T-helper 1 cell treated with Interleukin-12 subunit alpha and Interleukin-12 subunit beta and Interleukin-4 antibody, amounts not matched to agents 30 μg/mL and 1 μg/mL, for 36 hours (primary cell): ENCODE results near the gene SEPTIN2.

Experiments
- H3K27ac Mint-ChIP-seq: one replicate; pipeline ENCODE4 v1.8.0; 2021; ENCODE audit warnings: mild to moderate bottlenecking, mixed read lengths
- H3K27me3 Mint-ChIP-seq: one replicate; pipeline ENCODE4 v1.8.0; 2021; ENCODE audit warnings: low read depth, mixed read lengths
- H3K36me3 Mint-ChIP-seq: one replicate; pipeline ENCODE4 v1.8.0; 2021; ENCODE audit warnings: low read depth, mixed read lengths
- H3K4me1 Mint-ChIP-seq: one replicate; pipeline ENCODE4 v1.8.0; 2021; ENCODE audit warnings: low read depth, mixed read lengths
- H3K4me3 Mint-ChIP-seq: one replicate; pipeline ENCODE4 v1.8.0; 2021; ENCODE audit warnings: mild to moderate bottlenecking, moderate library complexity, mixed read lengths
- H3K9me3 Mint-ChIP-seq: one replicate; pipeline ENCODE4 v1.8.0; 2021; ENCODE audit warnings: mixed read lengths

The SEPTIN2 gene

DNA sequence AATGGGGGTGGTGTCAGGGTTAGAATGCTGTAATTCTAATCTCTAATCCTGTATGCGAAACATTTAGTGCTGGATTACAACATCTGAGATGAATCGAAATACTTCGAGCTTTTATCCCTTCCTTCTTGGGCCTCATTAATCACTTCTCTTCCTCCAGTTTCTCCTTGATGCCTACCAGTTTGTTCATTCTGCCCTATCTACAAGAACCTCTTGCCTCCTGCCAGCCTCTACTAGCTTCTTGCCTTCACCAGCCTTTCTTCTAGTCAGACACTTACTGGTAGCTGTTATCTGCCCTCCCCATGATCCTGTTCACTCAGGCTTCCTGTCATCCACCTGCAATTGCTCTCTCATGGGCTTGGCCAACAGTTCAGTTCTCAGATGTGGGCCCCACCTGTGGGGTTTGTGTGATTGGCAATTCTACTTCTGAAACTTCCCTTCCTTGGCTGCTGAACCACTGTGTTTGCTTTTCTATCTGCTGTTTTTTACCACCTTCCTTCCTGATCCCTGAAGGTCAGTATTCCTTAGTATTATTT, 25.0 kb downstream of the SEPTIN2 start:
- peak overlapping the region; percentile 66 for H3K4me3 Mint-ChIP-seq
- peaks cover 32% of the 10 kb centered on the region for H3K4me1 Mint-ChIP-seq
- no peaks in the 10 kb centered on the region for H3K27me3 Mint-ChIP-seq
- peaks cover 54% of the 10 kb centered on the region for H3K36me3 Mint-ChIP-seq
- H3K9me3 Mint-ChIP-seq, result no peaks in the 10 kb centered on the region
- H3K27ac Mint-ChIP-seq, result peak overlapping the region; percentile 50

DNA sequence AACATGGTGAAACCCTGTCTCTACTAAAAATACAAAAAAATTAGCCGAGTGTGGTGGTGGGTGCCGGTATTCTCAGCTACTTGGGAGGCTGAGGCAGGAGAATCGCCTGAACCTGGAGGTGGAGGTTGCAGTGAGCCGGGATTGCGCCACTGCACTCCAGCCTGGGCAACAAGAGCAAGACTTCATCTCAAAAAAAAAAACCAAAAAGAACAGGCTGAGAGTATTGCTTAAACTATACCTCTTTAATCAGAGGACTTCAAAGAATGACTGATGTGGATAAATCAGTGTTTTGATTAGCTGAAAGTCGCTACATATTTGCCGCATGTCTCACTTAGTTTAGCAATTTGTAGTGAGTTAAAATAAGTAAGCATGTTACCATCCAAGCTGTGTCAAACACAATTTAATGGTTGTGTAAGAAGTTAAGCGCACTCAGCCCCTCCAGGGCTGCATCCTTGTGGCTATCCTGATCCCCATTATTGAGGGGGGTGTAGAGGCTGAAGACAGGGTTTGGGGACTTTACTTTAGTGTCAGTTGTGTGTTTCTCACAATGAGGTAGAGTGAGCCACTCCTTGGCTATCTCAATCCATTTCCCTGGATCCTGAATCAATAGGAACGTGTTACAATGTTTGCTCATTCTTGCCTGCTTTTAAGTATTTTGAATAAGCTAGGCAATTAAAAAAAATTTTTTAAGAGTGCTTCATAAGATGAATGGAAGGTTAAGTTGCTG, 29.4 kb downstream of the SEPTIN2 start:
- H3K27me3 Mint-ChIP-seq, result no peaks in the 10 kb centered on the region
- peaks cover 54% of the 10 kb centered on the region for H3K36me3 Mint-ChIP-seq
- peaks cover 15% of the 10 kb centered on the region for H3K4me1 Mint-ChIP-seq
- no peak overlapping the region for H3K27ac Mint-ChIP-seq
- H3K9me3 Mint-ChIP-seq, result no peaks in the 10 kb centered on the region
- H3K4me3 Mint-ChIP-seq, result no peak overlapping the region

DNA sequence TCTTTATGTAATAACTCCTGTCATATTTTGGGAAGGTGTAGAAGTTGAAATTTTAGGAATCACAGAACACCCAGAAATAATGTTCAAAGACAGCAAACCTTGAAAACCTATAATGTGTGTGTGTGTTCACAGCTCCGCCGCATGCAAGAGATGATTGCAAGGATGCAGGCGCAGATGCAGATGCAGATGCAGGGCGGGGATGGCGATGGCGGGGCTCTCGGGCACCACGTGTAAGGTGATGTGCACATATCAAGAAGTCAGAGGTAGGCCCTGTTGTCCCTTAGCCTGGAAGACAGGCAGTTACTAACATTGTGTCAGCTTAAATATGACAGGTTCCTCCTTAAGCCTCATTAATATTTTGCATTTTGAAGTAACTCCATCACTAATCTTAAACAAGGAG, 34.2 kb downstream of the SEPTIN2 start:
- peaks cover 47% of the 10 kb centered on the region for H3K36me3 Mint-ChIP-seq

DNA sequence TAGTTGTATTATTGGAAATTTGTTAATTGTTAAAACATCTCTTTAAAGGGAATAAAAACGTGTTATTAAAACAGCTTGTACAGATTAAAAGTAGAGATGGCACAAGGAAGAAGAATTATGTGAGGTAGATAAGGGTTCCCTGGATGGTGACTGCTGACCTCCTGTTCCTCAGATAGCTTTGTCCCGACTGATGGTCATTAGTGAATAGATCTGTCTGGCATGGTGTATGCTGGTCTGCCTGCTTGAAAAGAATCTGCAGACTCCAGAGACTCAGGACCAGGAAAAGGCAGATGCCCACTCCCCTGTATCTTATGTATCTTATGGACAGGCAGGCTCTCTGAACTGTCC, 34.8 kb downstream of the SEPTIN2 start:
- peaks cover 3% of the 10 kb centered on the region for H3K4me1 Mint-ChIP-seq
- no peaks in the 10 kb centered on the region for H3K9me3 Mint-ChIP-seq
- H3K36me3 Mint-ChIP-seq, result peaks cover 44% of the 10 kb centered on the region
- H3K4me3 Mint-ChIP-seq, result no peak overlapping the region
- no peaks in the 10 kb centered on the region for H3K27me3 Mint-ChIP-seq
- H3K27ac Mint-ChIP-seq, result no peak overlapping the region

More for the DNA sequence above, 34.2 kb downstream of the SEPTIN2 start:
- H3K27ac Mint-ChIP-seq, result no peak overlapping the region
- H3K4me1 Mint-ChIP-seq, result peaks cover 3% of the 10 kb centered on the region
- H3K4me3 Mint-ChIP-seq, result no peak overlapping the region
- no peaks in the 10 kb centered on the region for H3K9me3 Mint-ChIP-seq
- H3K27me3 Mint-ChIP-seq, result no peaks in the 10 kb centered on the region

DNA sequence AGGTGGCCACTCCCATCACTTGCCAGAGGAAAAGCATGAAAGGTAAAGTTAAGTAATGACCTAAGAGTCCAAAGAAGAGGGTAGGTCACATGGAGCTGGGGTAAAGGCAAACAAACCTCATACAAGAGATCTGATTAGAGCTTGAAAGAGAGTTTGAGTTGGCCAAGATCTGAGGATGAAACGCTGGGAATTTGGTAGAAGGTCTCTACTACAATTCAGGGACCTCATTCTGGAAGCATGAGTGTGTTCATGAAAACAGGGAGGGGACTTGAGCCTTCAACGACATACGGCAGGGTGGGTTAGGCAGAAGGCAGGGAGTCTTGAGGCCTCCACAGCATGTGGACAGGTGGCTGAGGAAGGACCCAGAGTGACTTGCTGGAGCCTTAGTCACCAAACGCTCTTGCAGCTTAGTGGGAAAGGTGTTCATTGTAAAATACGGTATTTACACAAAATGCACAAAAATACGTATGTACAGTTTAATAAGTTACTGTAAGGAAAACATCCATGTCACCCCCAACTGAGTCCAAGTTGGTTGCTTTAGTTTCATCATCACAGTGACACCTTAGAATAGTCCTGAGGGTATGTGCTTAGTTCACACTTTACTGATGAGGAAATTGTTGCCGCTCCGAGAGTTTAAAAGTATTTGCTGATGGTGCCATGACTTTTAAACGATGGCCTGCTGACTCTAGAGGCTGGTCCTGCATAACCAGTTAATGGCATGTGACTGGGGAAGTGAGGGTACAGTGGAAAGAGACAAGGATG, 35.3 kb downstream of the SEPTIN2 start:
- Mint-ChIP-seq H3K27me3 (no peaks in the 10 kb centered on the region), H3K4me1 (peaks cover 3% of the 10 kb centered on the region), H3K36me3 (peaks cover 42% of the 10 kb centered on the region), H3K9me3 (no peaks in the 10 kb centered on the region), H3K4me3 (no peak overlapping the region), H3K27ac (no peak overlapping the region)

DNA sequence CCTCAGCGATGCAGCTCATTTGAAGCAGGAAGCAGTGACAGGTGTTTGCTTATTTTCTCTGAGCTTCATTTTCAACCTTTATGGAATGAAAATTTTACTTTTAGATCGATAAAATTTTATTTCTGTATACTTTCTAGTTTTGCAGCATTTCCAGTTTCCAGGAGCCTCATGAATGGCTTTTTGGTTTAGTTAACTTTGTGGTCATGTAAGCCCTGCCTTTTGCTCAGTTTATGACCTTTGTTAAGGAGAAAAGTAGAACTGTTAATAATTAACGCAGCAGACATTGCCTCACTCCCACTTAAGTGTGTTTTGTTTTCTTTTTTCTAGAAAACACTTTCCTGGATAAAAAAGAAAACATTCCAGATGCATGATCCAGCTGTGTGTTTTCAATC, 35.9 kb downstream of the SEPTIN2 start:
- H3K36me3 Mint-ChIP-seq, result peaks cover 42% of the 10 kb centered on the region
- no peak overlapping the region for H3K4me3 Mint-ChIP-seq
- peaks cover 3% of the 10 kb centered on the region for H3K4me1 Mint-ChIP-seq
- H3K9me3 Mint-ChIP-seq, result no peaks in the 10 kb centered on the region
- H3K27ac Mint-ChIP-seq, result no peak overlapping the region
- H3K27me3 Mint-ChIP-seq, result no peaks in the 10 kb centered on the region

DNA sequence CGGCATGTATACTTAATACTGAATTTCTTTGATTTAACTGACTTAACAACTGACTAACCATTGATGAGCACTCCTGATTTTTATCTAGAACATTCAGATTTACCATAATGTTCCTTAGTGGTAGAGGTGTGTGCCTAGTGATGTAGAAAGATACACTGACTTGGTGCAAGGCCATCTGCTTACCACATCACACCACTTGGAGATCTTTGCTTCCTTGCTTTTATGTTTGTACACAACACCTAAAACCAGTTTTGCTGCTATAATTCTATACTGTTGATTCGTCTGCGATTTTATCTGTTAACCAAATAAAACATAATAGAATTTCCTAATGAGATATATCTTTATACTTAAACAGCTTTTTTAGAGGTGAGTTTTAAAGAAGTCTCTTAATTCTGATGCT, 36.5 kb downstream of the SEPTIN2 start:
- Mint-ChIP-seq H3K27ac (no peak overlapping the region), H3K4me3 (no peak overlapping the region)

DNA sequence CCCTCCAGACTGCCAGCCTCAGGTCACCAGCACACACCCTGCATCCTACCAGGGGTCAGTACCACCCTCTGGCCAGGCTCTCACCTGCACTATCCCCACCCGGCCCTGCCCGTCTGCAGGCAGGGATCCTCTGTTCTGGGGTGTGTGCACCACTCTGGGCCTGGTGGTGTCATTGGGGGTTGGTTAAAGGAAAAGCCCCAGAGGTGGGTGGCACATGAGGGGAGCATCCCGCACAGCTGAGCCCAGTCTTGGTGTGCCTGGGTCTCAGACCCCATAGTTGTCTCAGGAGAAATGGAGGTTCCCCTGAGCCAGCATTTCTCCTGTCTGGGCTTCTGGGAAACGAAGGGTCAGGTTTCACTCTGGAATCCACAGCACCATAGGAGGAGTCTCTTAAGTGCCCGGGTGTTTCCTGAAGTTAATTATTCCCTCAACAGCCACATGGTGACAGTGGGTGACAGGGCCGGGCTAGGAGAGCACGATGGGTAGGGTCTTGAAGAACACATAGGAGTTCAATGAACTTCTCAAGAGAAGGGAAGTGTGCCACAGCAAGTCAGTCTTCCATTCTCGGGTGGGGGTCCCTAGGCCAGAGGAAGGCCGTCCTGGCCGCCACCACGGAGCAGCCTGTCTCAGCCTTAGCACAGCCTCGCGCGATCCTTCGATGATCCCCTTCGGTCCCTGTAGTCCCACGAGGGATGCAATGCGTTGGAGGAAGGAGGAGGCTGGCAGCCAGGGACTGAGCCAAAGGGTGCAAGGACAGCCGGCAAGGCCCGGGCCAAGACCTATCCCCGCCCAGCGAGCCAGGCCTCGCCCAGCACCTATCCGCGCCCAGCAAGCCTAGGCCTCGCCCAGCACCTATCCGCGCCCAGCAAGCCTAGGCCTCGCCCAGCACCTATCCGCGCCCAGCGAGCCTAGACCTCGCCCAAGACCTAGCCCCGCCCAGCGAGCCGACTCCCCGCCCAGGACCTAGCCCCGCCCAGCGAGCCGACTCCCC, 39.2 kb downstream of the SEPTIN2 start:
- Mint-ChIP-seq H3K9me3 (no peaks in the 10 kb centered on the region), H3K36me3 (peaks cover 28% of the 10 kb centered on the region), H3K27ac (peak overlapping the region; percentile 18), H3K4me3 (no peak overlapping the region), H3K4me1 (peaks cover 18% of the 10 kb centered on the region), H3K27me3 (no peaks in the 10 kb centered on the region)

More for the DNA sequence above, 36.5 kb downstream of the SEPTIN2 start:
- no peaks in the 10 kb centered on the region for H3K27me3 Mint-ChIP-seq
- H3K9me3 Mint-ChIP-seq, result no peaks in the 10 kb centered on the region
- peaks cover 42% of the 10 kb centered on the region for H3K36me3 Mint-ChIP-seq
- peaks cover 7% of the 10 kb centered on the region for H3K4me1 Mint-ChIP-seq

DNA sequence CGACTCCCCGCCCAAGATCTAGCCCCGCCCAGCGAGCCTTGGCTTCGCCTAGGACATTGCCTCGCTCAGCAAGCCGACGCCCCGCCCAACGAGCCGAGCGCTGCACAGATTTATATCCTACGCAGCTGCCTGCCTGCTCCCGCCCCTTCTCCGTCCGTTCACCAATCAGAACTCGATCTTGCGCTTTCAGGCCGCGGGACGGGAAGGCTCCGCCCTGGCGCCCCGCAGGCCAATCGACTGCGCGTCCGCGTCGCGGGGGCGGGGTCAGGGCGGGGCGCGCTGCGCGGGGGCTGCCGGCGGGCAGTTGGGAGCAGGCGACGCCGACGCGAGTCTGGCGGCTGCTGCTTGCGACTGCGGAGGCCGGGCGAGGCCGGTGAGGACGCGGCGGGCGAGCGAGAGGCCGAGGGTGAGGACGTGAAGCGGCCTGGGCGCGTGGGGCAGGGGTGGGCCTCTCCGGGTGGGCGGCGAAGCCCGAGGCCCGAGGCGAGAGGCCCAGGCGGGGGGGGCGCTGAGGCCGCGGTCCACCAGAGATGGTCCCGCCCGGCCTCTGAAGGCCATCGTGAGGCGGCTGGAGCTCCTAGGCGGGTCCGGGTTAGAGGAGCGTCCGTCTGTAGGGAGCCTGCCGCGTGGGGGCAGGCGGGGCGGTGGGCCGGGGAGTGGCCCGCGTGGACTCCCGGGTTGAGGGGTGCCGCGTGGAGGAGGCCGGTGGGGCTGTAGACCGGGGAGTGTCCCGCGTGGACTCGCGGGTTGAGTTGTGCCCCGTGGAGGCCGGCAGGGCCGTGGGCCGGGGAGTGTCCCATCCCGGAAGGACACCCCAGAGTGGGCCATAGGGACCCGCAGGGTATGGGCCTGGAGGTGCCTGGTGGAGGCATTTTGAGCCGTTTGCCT, 40.5 kb downstream of the SEPTIN2 start, which contains the start of gene FARP2:
TSS of gene FARP2 (plus strand) at position 303 of the 888 bp plus-strand sequence. CDS start 16,823 bp downstream, outside the sequence.
- H3K4me1 Mint-ChIP-seq, result peaks cover 18% of the 10 kb centered on the region
- H3K36me3 Mint-ChIP-seq, result peaks cover 17% of the 10 kb centered on the region
- H3K27me3 Mint-ChIP-seq, result no peaks in the 10 kb centered on the region
- peak within 1 kb of the TSS; percentile 84 for H3K4me3 Mint-ChIP-seq
- H3K27ac Mint-ChIP-seq, result peak within 1 kb of the TSS; percentile 81
- H3K9me3 Mint-ChIP-seq, result no peaks in the 10 kb centered on the region

DNA sequence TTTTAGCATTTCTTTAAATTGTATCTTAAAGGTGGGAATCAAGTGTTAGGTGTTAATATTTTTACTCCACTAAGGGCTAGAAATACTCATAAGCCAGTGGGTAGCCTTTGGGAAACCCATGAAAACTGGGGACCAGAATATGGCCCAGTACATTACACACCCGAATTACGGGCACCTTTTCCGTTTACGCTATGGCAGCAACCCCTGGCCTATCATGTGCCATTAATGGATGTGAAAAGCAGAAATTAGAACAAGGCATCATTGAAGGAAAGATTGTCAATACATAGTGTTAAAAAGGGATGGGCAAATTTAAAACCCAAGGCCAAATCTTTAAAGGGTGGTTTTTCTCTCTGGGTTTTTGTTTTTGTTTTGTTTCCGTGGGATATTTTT, 41.1 kb downstream of the SEPTIN2 start:
- peaks cover 18% of the 10 kb centered on the region for H3K4me1 Mint-ChIP-seq

DNA sequence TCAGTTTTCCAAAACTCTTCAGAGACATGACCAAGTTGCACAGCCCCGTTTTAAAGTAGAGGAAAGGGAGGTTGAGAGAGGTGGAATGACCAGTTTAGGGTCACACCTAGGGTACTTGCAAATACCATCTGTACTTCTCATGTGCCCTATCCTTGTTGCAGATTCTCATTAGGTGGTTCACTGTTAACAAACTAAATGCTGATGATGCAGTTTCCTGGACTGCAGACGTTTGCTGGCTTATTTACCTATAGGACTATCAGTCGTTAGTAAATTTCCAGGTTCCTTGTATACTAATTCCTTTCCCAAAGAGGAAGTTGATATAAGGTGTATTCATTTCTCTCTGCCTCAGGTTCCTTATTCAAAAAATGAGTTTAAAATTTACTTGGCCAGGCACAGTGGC, 41.8 kb downstream of the SEPTIN2 start:
- Mint-ChIP-seq H3K27ac (no peak overlapping the region), H3K27me3 (no peaks in the 10 kb centered on the region), H3K36me3 (peaks cover 10% of the 10 kb centered on the region), H3K4me3 (peak overlapping the region; percentile 84), H3K9me3 (no peaks in the 10 kb centered on the region), H3K4me1 (peaks cover 18% of the 10 kb centered on the region)

More for the DNA sequence above, 41.1 kb downstream of the SEPTIN2 start:
- Mint-ChIP-seq H3K27me3 (no peaks in the 10 kb centered on the region), H3K4me3 (peak overlapping the region; percentile 84), H3K27ac (no peak overlapping the region), H3K36me3 (peaks cover 14% of the 10 kb centered on the region), H3K9me3 (no peaks in the 10 kb centered on the region)

DNA sequence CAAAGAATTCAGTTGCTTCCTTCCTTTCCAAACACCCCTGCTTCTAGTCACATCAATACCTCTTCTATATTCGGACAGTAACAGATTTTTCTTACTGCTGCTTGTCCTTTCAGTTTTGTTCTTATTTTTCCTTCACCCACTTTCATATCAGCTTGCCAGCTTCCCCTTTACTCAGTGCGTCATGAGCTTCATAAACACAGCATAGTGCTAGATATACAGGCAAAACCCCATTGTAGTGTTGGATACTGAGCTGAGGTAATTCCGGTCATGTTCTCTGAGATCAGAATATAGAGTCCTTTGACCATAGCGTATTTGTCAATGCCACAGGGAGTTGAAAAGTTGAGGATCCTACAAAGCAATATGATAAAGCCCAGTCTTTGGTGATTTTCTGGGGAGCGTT, 42.7 kb downstream of the SEPTIN2 start:
- H3K27me3 Mint-ChIP-seq, result no peaks in the 10 kb centered on the region
- H3K4me1 Mint-ChIP-seq, result peaks cover 20% of the 10 kb centered on the region
- no peaks in the 10 kb centered on the region for H3K9me3 Mint-ChIP-seq
- H3K27ac Mint-ChIP-seq, result no peak overlapping the region
- H3K36me3 Mint-ChIP-seq, result peaks cover 4% of the 10 kb centered on the region
- H3K4me3 Mint-ChIP-seq, result no peak overlapping the region

DNA sequence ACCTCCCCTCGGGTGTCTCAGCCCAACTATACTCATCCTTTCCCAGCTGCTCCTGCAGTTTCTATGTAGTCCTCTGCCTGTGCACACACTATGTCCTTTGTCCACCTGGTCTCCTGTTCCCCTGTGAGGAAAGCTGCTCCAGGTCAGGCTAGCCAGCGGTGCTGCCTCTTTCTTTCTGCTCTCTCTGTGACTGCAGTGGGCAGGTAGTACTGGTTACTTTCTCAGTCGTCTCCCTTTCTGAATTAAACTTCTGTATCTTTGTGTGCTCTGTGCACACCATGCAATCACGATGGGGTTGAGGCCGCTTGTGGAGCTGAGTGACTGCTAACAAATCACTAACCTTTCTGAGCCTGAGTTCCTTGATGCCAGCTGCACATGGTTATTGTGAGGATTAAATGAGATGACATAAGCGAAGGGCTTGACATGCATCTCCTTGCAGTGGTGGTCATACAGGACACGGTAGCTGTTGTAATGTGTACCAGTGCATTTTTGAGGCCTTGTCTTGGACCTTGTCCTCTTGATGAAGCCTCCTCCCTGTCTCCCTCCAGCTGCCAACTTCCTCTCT, 43.8 kb downstream of the SEPTIN2 start:
- Mint-ChIP-seq H3K27ac (no peak overlapping the region), H3K36me3 (no peaks in the 10 kb centered on the region), H3K4me3 (no peak overlapping the region), H3K27me3 (no peaks in the 10 kb centered on the region), H3K4me1 (peaks cover 22% of the 10 kb centered on the region), H3K9me3 (no peaks in the 10 kb centered on the region)
